ENCODE results near the gene SMIM8.

DNA sequence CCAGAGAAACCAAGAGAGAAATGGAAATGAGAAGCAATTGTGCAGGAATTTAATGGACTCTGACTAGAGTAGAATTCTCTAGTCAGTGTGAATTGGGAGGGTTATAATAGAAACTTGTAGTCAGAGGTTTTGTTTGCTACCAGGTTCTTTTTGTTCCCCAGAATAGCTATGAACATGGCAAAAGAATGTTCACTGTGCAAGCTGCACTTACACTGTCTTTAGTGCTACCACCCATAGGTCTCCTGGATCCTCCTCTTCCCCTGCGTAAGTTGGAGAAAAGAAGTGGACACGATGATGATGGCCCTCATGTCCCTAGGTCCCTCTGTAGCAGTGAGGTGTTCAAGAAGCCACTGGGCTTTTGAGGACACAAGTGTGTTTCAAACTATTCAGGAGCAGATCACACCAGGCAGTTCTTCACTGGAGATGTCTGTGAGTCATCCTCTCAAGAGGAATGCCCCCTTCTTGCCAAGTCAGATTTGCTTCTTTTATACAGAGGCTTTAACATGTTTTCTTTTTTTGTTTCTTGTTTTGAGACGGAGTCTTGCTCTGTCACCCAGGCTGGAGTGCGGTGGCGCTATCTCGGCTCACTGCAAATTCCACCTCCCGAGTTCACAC is 47.6 kb upstream of the SMIM8 start:
- no peak for TF ChIP-seq BHLHE40 (IDR thresholded peaks at IDR 0.05; ENCODE audit: borderline replicate concordance)
- no peak for TF ChIP-seq SUZ12 (IDR thresholded peaks at IDR 0.05)
- TF ChIP-seq TARDBP (IDR thresholded peaks at IDR 0.05) = no peak
- no peak for TF ChIP-seq ZNF384 (IDR thresholded peaks at IDR 0.05)
- TF ChIP-seq, protein P1, sequence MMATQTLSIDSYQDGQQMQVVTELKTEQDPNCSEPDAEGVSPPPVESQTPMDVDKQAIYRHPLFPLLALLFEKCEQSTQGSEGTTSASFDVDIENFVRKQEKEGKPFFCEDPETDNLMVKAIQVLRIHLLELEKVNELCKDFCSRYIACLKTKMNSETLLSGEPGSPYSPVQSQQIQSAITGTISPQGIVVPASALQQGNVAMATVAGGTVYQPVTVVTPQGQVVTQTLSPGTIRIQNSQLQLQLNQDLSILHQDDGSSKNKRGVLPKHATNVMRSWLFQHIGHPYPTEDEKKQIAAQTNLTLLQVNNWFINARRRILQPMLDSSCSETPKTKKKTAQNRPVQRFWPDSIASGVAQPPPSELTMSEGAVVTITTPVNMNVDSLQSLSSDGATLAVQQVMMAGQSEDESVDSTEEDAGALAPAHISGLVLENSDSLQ (IDR thresholded peaks at IDR 0.05) = no peak

All from HEK293T (cell line).